Panc1 (cell line): ENCODE measurements around the gene CENPVL3.

Experiments
- CTCF ChIP-seq: fragments of 450-650 bp; IDR thresholded peaks from 2 replicates; pipeline ENCODE4 v1.5.1; 2017; ENCODE audit warnings: mild to moderate bottlenecking
- POLR2AphosphoS5 ChIP-seq: IDR thresholded peaks from 2 replicates; pipeline ENCODE4 v1.6.1; 2012; ENCODE audit warnings: mild to moderate bottlenecking, low read depth, low read length, moderate library complexity

- TF ChIP-seq CTCF (no peak), POLR2AphosphoS5 (no peak)
Observed at GRCh38 chrX:51571874-51572273, 46.8 kb downstream of the CENPVL3 start.
